ENCODE data around the gene HS6ST1. TPM values are rescaled to one million over a fixed set of nuclear protein-coding genes. Genes with fewer than 3 reads are reported as not detected.

HS6ST1 gene
- total RNA-seq, 2 donors from 2014 or later: 16.9 to 22.4 TPM

DNA sequence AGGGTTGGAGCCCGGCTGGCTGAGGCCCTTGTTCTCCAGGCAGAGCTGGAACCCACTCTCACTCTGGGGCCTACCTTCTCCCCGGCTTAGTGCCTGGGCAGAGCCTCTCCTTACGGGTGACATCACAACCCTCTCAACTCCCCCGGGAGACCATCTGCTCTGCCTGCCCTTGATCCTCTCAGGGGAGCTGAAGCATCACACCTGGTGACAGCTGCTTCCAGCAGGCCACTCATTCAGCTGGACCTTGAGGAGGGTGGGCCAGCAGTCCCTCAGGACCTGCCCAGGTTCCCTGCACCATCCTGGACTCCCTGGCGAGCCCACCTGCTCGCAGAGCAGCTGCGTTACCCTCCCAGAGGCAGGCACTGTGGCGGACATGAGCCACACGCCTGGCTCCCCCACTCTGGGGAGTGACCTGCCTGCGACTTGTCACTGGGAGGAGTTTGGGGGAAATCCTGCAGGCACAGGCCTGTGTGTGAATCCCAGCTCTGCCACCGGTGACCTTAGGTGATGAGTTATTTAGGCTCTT, 13.1 kb downstream of the HS6ST1 start:
- DNase-seq (ENCODE audit: low spot score): no peak
- intact Hi-C loops (cut with DNase I): loop anchor here (10.0 kb wide), 1 partner anchor 121 kb away; no protein-coding TSS in a partner anchor

DNA sequence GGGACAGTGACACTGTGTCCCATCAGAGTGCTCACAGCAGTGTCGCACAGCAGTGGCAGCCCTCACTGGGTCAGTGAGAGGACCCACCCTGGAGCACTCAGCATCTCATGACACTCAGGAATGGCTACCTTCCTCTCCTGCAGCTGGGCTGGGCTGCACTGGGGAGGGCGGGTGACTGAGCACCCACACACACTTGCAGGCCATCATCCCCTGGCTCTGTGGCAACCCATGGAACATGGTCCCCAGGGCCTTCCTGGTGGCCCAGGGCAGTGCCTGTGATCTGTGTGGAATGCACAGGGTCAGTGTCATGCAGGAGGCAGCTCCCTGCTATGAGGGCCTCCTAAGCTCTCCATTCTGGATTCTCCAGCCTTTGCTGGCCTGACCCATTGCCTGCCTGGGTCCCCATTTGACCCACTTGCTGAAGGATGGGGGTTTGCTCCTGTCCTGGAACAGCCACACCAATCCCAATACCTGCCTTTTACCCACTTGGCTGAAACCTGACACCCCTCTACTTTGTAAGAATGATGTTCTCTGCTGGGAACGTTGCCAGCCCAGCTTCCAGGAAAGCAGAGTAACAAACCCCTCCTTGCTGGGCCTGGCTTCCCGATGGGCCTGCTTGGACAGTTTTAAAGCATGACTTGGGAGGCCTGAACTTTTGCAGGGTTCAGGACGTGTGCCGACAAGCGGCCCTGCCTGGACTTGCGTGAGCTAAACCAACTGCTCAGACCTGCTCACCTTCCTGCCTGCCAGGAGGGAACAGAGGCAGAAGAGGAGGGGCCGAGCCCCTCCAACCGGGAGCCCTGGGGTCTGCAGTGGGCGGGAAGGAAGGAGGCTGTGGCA, 13.7 kb downstream of the HS6ST1 start:
- intact Hi-C loops (cut with DNase I): loop anchor here (10.0 kb wide), 1 partner anchor 120 kb away; no protein-coding TSS in a partner anchor
- peak; percentile 92 for DNase-seq (ENCODE audit: low spot score)

DNA sequence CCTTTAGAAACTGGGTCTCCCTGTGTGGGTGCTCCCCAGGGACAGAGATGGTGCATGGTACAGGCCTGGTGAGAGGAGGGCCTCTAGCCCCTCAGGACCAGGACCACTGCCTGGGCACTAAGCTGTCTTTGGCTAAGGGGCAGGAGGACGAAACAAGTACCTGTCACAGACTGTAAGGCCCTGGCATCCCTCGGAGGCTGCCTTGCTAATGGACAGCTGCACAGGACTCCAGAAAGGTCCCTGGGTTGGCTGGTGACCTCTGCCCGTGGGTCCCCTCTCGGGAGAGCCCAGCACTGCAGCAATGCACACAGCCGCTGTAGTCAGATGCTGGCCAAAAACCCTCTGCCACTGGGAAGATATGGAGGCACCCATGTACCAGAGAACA, 14.3 kb downstream of the HS6ST1 start:
- no peak for DNase-seq (ENCODE audit: low spot score)
- intact Hi-C loops (cut with DNase I): loop anchor here (10.0 kb wide), 1 partner anchor 120 kb away; no protein-coding TSS in a partner anchor

DNA sequence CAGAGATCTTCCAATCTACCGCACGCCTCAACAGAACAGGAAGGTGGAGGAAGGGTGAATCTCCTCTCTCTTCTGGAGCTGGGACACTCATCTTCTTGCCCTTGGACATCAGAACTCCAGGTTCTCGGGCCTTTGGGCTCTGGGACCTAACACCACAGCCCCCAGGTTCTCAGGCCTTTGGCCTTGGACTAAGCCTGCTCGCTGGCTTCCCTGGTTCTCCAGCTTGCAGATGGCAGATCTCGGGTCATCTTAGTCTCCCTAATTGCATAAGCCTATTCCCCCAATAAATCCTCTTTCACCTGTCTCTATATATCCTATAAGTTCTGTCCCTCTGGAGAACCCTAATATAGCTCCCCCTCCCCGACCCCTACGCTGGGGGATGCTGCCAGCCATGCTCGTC, 14.8 kb downstream of the HS6ST1 start:
- intact Hi-C loops (cut with DNase I): loop anchor here (10.0 kb wide), 1 partner anchor 119 kb away; no protein-coding TSS in a partner anchor

DNA sequence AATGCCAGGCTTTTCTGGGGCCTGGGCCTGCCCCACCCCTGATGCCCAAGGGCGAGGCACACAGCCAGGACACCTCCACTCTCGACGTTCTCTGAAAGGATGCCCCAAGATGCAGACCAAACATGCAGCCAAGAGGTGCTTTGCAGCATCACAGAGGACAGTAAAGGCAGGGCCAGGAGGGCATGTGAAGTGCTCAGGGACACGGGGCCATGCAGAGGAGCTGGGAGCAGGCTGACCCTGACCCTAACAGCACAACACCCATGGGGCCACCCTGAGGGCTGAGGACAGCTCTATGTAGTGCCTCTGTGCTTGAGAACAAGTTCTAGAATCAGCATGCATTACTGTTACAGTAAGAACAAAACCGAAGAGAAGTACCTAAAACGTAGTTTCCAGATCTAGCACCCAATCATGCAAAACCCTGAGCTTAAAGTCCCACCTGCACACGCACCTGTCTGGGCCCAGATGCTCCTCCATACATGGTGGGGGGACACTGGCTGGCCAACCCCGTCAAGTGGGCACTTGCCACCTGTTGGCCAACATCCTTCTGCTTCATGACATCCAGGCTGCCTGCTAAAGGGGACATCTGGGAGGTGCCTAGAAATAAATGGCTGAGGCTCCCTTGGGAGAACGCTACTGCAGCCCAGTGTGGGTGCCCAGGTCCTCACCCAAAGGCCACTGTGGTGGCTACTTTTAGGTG, 15.4 kb downstream of the HS6ST1 start:
- DNase-seq (ENCODE audit: low spot score): no peak
- intact Hi-C loops (cut with DNase I): loop anchor here (10.0 kb wide), 1 partner anchor 118 kb away; no protein-coding TSS in a partner anchor

More for the DNA sequence above, 14.8 kb downstream of the HS6ST1 start:
- DNase-seq (ENCODE audit: low spot score): no peak

DNA sequence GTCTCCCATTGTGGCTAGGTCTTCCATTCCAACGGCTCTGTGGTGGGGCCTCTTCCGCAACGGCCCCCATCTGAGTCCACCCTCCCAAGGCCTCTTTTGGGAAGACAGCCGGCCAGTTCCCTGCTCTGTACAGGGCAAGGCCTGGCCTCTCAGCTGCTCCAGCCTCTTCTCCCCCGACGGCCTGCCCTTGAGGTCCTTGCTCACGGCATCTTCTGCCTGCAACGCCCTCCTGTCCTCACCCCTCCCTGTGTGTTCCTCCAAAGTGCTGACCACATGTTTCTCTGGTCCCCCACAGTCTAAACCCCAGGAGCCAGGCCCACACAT, 16.0 kb downstream of the HS6ST1 start:
- no peak for DNase-seq (ENCODE audit: low spot score)
- intact Hi-C loops (cut with DNase I): loop anchor here (10.0 kb wide), 1 partner anchor 118 kb away; no protein-coding TSS in a partner anchor

DNA sequence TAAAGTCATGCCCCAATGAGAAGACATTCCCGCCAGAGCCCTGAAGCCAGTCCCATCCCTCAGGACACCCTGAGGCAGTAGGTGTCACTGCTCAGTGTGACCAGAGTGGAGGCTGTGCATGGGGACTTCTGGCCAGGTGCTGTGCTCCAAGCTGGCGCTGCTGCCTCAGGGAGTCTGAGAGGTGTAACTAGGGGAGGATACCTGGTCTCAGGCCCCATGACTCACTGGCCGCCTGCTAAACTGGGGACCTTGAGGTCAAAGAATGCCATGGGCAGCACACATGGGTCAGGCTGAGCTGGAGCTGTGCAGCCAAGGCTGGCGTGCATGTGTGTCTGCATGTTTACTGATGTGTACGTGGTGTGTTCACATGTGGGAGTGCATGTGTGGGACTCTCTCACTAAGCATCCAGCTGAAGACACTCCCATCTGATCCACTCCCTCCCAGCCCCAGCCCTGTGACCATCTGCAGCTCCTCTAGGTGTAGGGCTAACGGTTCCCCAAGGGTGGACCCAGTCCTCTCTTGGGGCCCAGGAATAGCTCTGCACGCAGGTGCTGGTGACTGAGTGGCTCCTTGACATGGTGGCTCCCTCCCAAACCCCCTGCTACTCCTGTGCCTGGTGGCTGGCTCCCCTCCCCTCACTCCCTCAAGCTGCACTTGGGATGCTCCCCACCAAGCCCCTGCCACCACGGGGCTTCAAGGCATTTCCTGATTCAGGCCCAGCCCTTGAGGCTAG, 16.5 kb downstream of the HS6ST1 start:
- no peak for DNase-seq (ENCODE audit: low spot score)
- intact Hi-C loops (cut with DNase I): loop anchor here (10.0 kb wide), 1 partner anchor 117 kb away; no protein-coding TSS in a partner anchor

DNA sequence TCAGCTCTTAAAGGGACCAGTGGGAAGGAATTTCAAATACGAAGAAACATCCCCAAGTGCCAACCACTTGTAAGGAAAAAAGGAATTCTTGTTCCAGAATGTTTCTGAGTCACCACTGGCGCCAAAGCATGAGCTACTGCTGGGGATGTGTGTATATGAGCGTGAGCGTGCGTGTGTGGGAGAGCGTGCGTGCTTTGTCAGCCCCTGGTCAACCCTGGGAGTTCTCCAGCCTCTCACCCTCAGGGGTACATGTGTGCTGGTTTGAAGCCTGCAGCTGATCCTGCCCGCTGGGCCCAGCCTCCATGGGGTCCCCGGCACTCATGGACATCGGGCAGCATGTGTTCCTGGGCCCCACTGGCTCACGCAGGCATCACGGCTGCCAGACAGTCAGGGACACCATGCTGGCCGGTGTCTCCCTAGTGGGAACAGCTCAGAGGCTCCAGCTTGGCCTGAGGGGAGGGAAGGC, 17.1 kb downstream of the HS6ST1 start:
- DNase-seq (ENCODE audit: low spot score): no peak
- intact Hi-C loops (cut with DNase I): loop anchor here (10.0 kb wide), 1 partner anchor 117 kb away; no protein-coding TSS in a partner anchor

DNA sequence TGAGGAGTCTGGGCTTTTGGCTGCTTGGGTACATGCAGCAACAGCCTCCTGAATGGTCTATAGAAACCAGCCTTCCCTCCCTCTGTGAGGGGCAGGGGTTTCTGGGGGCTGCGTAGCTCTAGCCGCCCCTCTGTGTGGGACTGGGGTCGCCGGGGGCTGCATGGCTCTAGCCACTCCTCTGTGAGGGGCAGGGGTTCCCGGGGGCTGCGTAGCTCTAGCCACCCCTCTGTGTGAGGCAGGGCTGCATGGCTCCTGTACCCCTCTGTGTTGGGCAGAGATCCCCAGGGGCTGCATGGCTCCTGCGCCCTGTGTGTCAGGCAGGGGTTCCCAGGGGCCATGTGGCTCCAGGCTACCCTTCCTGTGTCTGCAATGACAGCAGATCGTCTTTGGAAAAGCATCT, 17.6 kb downstream of the HS6ST1 start:
- no peak for DNase-seq (ENCODE audit: low spot score)
- intact Hi-C loops (cut with DNase I): loop anchor here (10.0 kb wide), 1 partner anchor 116 kb away; no protein-coding TSS in a partner anchor

DNA sequence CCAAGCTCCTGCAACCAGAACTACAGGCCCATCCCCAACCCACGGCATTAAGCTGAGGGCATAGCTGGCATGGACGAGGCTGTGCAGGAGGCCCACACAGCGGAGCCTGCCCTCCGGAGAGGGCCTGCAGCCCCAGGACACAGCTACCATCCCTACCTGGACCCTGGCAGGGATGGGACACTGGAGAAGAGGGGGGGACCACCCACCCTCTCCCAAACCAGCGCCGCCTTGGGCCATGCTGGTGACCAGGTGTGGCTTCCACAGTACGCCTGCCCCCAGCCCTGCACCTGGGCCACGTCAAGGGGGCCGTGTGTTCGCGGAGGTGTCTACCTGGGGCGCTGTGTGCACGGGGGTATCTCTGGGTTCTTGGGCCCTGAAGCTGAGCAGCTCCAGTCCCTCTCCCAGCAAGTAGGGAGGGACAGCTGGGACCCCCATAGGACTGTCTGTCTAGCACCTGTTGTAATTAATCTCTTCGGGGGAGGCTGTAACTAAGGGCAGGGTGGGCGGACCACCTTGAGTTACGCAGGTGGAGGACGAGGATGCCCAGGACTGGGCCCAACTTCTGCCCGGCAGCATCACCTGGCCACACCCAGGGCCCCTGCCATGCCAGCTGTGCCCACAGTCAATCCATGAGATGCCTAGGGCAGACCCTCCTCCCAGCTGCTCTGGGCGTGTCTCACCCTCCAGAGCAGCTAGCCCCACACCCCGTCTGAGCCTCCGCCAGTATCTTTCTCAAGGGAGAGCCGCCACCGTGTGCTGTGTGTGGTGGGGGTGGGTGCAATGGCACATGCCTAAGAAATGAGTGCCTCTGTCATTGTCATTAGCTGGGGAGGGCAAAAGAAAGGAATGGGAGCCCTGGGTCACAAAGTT, 18.3 kb downstream of the HS6ST1 start:
- intact Hi-C loops (cut with DNase I): loop anchor here (10.0 kb wide), 1 partner anchor 116 kb away; no protein-coding TSS in a partner anchor
- no peak for DNase-seq (ENCODE audit: low spot score)

DNA sequence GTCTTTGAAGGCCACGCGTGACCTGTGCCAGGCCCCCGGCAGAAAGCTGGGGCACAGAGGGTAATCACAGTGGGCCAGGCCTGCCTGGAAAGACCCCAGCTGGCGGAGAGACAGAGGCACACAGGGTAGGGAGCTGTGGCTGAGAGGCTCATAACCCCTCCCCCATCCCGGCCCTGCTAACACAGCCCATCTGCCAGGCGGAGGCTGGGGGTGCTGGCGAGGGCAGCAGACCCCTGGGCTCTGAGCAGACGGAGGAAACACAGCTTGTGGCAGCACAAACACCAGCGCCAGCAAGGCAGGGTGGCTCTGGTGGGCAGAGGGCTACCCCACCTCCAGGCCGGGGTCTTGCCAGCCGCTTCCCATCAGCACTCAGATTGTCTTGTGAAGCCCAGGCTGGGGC, 19.0 kb downstream of the HS6ST1 start:
- intact Hi-C loops (cut with DNase I): loop anchor here (10.0 kb wide), 1 partner anchor 115 kb away; no protein-coding TSS in a partner anchor
- no peak for DNase-seq (ENCODE audit: low spot score)

DNA sequence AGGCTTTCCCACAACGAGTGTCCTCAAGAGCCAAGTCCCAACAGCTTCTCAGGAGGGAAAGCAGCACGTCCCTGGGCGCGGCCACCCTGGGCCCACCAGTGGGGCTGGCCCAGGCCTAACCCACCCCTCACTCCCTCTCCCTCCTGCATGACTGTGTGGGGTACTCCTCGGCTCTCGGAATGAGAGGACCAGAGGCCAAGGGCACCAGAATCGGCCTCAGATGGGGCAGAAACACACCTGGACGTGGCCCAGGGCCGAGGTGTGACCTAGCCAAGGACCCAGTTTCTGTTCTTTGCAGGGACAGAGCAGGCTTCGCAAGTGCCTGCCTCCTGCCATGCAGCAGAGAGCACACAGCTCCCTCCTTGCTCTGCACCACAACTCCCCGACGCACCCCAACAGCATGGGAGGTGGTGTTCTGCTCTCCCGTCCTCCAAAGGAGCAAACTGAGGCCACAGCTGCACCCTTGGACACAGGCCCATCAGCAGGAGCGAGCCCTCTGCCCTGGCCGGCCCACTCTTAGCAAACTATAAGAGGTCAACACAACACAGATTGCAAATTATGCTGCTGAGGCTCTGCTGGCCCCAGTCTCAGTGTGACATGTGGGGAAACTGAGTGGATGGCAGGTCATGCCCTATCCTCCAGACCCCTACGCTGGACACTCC, 19.7 kb downstream of the HS6ST1 start:
- no peak for DNase-seq (ENCODE audit: low spot score)
- intact Hi-C loops (cut with DNase I): no loop called here

DNA sequence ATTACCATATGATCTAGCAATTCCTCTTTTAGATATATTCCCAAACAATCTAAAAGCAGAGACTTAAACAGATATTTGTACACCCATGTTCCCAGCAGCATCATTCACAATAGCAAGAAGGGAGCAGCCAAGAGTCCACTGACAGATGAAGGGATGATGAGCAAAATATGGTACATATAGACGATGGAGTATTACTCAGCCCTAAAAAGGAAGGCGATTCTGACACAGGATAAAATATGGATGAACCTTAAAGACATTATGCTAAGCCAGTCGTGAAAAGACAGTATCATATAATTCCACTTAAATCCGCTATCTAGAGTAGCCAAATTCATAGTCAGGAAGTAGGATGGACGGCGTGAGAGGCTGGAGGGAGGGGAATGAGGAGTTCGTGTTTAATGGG, 20.4 kb downstream of the HS6ST1 start:
- intact Hi-C loops (cut with DNase I): no loop called here
- DNase-seq (ENCODE audit: low spot score): no peak

DNA sequence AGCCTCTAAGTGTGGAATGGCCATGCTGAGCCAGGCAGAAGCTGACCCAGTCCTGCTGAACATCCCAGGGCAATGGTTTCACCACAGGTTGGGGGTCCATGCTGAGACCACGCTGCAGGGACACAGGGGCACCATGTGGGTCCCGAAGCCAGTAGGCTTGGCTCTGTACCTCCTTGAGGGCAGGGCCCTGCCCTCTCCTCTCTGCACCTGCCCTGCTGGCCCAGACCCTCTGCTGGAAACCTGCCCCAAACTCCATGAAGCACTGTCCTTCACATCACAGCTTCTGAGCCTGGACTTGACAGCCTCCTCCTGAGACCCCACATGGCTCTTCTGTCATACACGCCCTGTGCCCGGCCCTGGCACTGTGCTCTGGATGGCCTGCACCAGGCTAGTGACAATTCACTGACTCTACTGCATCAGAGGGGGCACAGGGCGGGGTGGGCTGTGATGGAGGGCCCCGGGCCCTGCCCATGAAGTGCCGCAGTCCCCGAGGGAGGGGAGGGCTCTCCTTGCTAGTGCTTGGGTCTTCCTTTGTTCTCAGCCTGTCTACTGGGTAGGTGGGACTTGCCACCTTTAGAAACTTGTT, 24.7 kb downstream of the HS6ST1 start:
- intact Hi-C loops (cut with DNase I): no loop called here
- DNase-seq (ENCODE audit: low spot score): no peak

DNA sequence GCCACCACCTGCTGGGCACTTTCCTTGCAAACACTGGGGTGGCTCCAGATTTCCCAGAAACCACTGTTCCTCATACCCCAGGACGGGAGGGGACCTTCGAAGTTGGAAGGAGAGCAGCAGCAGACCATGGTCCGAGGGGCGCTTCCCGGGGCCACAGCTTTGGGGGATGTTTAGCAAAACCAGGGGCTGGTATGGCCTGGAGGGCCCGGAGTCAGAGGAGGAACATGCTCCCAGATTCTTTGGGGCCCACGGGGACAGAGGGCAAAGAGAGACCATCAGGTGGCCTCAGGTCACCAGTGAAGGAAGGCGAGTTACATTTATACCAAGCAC, 25.3 kb downstream of the HS6ST1 start:
- DNase-seq (ENCODE audit: low spot score): no peak
- intact Hi-C loops (cut with DNase I): no loop called here

DNA sequence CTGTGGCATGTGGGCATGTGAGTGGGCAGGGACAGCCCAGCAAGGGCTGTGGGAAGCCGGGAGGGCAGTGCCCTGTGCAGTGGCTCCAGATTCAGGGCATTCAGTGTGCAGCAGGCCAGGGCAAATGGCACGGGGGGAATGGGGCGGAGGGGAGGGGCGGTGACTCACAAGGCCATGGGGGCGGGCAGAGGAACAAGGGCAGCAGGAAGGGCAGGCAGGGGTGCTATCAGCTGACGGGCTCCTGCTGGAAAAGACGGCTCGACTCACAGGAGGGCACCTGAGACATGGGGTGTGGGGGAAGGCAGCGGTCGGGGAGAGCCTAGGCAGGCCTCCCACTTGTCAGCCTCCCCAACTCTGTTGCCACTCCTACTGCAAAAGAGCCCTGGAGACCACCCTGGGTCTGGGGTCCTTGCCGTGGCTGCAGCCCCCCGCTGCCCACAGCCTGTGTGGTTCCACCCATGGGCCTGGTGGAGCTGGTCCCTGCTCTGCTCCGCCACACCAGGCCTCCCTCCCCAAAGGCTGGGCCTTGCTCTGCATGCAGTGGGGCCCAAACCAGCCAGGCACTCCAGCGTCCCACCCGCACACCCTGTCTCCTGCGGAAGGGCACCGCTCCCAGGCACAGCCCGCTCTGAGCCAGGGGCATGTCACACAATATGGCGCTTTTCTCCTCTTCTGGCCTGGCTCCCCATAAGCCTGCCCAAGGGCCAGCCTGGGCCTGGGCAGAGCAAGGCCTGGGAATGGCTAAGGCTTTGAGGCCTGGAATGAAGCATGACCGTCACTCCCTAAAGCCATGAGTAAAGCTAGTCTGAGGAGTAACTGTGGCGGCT, 25.9 kb downstream of the HS6ST1 start:
- DNase-seq (ENCODE audit: low spot score): no peak
- intact Hi-C loops (cut with DNase I): no loop called here

All from posterior vena cava (tissue), 2 donors.